ENCODE results near the gene HLA-DQA1.
"Not testable (repeated sequence)": the region's sequence is repeated elsewhere in the genome, so short reads cannot be mapped to it uniquely, and the experiment has no call there.

Gene HLA-DQA1

DNA sequence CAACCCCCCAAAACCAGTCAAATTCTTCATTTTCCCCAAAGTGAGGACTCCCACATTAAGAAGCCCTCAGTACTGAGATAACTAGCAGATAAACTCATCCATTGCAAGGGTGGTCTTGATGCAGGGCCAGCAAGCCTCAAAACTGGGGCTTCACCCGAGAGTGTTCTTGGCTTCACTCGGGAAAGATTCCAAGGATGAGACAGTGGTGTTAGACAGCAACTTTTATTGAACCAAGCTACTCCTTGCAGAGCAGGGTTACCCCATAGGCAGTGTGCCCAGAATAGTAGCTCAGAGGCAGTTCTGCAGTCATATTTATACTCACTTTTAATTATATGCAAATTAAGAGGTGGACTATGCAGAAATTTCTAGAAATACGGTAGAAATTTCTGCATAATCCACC is 15.8 kb upstream of the HLA-DQA1 start:
- in situ Hi-C loops (cut with HindIII; ENCODE audit: low sequenced_read_pairs), result no loop called here

DNA sequence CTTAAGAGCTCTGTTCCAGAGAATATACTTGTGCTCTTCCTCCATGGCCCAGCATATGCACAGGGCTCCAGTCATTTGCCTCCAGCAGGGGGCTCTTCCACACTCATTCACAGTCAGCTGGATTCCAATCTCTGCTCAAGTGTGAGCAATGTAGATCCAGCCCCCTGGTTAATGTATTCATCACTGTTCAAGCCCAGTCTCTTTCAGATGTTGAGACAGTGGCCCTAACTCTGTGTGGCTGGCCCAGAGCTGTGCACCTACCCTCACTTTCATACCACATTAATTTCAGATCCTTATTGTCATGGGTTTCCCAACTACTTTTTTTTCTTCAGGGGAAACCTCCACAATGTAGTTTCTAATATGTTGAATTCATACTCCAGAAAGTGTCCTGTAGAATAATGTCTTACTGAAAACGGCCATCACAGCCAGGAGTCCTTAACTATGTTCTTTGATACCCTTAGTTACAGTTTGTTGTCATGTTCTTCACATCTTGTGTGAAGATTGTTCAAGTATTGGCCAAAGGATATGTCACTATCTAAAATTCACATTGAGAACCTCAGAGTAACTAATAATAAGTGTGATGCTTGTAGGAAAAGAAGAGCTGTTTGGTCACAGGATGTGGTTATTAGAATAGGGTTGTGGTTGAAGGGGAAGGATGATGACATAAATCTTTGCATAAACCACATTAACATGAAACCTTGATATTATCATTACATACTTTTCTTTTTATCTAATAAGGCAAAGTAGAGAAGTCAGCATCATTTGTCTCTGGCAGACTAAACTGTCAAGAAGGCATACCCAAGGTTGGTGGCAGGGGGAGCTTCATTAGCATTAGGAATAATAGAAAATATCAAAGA is 14.4 kb upstream of the HLA-DQA1 start:
- in situ Hi-C loops (cut with HindIII; ENCODE audit: low sequenced_read_pairs), result no loop called here

DNA sequence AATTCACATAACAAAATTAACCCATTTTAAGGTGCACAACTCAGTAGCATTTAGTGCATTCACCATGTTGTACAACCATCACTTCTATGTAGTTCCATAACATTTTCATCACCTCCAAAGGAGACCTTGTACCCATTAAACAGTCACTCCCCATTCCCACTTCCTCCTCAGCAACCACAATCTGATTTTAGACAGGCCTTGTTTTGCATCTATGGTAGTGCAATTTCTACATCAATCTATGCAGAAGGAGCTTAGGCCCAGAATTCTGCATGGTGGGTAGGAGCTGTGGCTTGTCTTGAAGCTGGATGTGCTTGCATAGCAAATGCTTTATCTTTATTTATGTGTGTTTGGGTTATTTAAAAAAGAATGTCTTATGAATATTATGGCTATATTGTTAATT is 13.5 kb upstream of the HLA-DQA1 start:
- in situ Hi-C loops (cut with HindIII; ENCODE audit: low sequenced_read_pairs), result no loop called here

DNA sequence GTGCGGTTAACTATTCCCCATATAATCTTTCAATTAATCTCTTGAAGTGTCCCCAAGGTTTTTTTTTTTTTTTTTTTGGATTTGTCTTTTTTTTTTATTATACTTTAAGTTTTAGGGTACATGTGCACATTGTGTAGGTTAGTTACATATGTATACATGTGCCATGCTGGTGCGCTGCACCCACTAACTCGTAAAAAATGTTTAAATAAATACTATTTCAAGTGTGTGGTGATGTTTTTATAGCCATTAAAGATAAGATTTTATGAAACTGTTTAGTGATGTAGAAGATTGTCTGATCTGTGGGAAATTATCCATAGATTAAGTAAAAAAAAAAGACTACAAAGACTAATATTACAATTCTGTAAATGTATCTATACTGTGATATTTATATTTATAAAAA is 12.6 kb upstream of the HLA-DQA1 start:
- in situ Hi-C loops (cut with HindIII; ENCODE audit: low sequenced_read_pairs), result no loop called here

DNA sequence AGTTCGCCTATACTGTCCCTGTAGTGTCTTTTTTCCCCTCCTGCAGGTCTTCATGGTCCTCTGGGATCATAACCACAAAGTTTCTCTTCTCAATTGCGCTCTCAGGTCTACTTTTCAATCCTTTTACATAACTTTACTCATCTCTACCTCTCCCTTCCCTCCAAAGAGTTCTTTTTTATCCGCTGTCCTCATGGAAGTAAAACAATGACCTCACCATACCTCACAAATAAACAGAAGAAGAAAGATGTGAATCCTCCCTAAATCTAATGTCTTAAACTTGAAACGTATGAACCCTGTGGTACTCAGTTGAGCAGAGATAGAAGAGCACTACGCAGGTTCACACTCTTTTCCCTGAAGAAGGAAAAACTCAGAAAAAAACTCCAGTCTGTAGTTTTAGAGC is 12.1 kb upstream of the HLA-DQA1 start:
- in situ Hi-C loops (cut with HindIII; ENCODE audit: low sequenced_read_pairs), result no loop called here

DNA sequence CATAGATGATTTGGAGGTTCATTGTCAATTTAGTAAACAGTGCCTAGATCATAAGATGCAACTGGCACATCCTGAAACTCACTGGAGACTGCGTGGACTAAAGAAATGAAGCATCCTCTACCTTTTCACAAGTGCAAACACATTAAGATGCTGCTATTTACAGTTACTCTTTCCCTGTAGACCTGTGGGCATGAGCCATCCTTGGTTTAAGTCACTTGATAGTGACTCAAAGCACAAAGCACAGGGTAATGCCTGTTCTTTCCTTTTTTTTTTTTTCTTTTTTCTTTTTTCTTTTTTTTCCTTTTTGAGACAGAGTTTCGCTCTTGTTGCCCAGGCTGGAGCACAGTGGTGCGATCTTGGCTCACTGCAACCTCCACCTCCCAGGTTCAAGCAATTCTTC is 10.0 kb upstream of the HLA-DQA1 start:
- in situ Hi-C loops (cut with HindIII; ENCODE audit: low sequenced_read_pairs), result no loop called here

DNA sequence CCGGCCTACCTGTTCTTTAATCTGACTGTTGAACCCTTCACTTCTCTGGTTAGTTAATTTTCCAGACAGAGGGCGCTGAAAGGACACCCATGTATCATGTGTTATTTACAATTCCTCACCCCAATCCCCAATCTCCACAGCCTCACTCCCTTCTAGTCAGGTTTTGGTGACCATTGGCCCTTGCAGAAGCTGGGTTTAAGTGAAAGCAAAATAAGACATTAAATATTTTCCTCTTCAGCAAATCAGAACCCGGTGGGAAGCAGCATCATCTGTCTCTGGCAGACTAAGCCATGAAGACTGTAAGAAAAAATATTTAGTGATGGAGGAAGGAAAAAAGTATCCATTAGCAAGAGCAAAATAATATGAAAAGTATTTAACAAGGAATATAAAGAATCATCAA is 9.4 kb upstream of the HLA-DQA1 start:
- in situ Hi-C loops (cut with HindIII; ENCODE audit: low sequenced_read_pairs), result no loop called here

DNA sequence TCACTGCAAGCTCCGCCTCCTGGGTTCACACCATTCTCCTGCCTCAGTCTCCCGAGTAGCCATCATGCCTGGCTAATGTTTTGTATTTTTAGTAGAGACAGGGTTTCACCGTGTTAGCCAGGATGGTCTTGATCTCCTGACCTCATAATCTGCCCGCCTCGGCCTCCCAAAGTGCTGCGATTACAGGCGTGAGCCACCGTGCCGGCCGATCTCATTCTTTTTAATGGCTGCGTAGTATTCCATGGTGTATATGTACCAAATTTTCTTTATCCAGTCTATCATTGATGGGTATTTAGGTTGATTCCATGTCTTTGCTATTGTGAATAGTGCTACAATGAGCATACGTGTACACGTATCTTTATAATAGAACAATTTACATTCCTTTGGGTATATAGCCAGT is 7.4 kb upstream of the HLA-DQA1 start:
- in situ Hi-C loops (cut with HindIII; ENCODE audit: low sequenced_read_pairs), result not testable (repeated sequence)

DNA sequence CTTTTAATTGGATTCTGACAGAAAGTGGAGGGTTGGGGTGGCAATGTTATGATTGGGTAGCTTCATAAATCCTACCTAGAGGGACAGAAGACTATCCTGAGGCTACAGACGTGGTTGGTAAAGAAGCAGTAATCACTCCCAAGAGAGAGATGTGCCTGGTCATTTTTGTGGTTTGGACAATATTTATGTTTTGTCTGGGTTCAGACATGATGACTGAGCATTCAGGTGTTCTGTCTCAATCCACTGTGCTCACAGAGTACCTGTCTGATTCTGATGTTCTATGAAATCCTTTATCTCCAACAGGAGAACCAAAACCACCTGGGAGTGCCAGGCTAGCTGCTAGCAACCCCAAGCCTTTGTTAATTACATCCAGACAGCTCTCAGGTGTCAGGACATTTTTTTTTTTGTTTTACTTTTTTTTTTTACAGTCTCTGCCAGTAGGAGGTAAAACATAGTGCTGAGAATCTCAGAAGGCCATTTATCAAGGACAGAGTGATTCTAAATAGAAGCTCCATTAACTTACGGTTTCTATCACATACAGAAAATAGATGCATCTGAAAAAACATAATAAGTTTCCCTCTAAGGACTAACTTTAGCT is 1.6 kb upstream of the HLA-DQA1 start:
- in situ Hi-C loops (cut with HindIII; ENCODE audit: low sequenced_read_pairs), result no loop called here

DNA sequence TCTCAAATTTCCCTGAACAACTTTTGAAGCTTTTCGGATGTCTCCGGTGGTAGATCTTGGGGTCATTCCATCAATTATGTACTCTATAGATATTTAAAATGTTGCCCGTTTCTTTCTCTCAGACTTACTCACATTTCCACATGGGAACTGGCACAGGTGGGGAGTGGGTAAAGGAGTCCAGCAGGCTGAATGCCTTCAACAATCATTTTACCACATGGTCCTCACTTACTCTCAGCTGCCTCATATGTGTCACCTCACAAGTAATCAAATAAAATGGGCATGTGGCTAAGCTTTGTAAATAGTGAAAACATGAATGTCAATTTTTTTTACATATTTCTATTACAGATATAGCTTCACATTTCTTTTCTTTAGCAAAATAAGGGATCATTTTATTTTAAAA is 677 bp downstream of the HLA-DQA1 start:
- in situ Hi-C loops (cut with HindIII; ENCODE audit: low sequenced_read_pairs), result no loop called here

DNA sequence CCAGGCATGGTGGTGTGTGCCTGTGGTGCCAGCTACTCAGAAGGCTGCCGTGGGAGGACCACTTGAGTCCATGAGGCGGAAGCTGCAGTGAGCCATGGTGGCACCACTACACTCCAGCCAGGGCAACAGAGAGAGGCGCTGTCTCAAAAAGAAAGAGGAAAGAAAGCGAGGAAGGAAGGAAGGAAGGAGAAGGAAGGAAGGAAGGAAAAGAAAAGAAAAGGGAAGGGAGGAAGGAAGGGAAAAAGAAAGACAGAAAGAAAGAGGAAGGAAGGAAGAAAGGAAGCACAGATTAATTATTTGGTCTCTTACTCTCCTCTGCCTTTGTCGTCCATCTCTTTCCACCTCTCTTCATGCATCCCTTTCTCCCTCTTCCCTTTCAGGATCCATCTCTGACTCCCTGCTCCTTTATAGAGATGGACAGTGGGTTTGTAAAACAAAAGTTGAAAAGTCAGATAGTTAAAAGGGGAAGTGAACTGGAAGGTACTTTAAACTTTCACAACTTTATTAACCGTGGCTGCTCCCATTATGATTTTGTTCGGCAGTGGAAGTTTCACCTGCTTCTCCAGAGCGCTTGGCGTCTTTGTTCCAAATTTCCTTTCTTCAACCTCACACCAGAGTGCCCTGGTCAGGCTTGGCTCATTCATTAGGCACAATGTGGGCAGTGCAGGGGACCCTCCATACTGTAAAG is 1.5 kb downstream of the HLA-DQA1 start:
- in situ Hi-C loops (cut with HindIII; ENCODE audit: low sequenced_read_pairs), result no loop called here

DNA sequence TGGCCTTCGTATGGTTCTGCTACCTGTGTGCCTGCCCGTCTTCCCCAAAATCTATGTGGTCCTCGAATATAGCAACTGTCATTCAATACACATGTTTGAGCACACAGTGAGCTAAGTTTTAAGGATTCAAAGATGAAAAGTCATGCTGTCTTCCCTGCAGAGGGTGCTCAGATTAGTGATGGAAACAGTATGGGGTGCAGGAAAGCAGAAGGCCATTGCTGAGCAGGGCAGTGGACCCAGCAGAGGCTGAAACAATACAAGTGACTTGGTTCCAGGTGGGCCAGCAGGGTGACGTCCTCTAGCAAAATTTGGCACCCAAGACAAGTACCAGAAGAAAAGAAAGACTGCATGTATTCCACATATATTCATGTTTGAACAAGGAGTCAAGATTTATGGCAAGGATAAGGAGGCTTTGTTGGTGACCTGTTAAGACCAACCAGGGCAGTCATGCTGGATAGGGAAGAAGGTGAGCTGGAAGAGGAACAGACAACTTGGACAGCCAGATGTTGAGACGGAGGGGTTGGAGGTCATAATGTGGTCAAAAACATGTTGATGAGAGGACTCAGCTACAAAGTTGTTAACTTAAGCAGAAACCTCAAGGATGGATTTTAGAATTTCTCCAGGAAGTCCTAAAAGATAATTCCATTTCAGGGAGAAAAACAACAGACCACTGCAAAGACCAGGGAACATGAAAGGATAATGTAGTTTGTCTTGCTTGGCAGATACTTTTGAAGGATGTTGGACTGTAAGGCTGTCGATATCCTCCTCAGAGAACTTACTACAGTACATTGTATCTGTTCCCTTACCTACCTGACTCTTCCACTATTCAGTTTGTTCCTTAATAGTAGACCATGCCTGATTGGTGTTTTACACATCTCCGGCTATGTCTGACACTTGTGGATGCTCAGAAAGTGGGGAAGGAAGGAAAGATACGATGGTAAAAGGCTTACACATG is 2.5 kb downstream of the HLA-DQA1 start:
- in situ Hi-C loops (cut with HindIII; ENCODE audit: low sequenced_read_pairs), result no loop called here

DNA sequence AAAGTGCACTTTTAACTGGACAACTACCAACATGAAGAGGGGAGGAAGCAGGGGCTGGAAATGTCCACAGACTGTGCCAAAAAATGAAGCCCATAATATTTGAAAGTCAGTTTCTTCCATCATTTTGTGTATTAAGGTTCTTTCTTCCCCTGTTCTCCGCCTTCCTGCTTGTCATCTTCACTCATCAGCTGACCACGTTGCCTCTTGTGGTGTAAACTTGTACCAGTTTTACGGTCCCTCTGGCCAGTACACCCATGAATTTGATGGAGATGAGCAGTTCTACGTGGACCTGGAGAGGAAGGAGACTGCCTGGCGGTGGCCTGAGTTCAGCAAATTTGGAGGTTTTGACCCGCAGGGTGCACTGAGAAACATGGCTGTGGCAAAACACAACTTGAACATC is 3.9 kb downstream of the HLA-DQA1 start:
- in situ Hi-C loops (cut with HindIII; ENCODE audit: low sequenced_read_pairs), result no loop called here

DNA sequence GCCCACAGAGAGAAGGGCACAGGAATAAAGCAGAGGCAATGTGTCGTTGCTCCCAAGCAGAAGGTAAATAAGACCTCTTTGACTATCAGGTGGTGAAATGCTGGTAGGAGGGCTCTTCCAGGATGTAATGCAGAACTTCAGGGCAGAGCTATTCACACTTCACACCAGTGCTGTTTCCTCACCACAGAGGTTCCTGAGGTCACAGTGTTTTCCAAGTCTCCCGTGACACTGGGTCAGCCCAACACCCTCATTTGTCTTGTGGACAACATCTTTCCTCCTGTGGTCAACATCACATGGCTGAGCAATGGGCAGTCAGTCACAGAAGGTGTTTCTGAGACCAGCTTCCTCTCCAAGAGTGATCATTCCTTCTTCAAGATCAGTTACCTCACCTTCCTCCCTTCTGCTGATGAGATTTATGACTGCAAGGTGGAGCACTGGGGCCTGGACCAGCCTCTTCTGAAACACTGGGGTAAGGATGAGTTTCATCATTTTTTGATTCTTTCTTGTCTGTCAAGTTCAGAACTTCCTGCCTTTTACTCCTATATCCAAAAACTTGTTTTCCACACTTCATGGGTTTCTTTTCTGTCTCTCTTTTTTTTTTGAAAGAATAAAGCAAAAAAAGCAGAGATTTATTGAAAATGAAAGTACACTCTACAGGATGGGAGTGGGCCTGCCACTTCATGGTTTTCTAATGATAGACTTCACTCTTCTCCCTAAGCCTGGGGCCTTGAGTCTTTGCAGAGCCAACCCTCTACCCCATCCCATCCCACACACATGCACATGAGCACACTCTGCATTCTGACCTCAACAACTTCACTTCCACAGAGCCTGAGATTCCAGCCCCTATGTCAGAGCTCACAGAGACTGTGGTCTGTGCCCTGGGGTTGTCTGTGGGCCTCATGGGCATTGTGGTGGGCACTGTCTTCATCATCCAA is 4.8 kb downstream of the HLA-DQA1 start:
- in situ Hi-C loops (cut with HindIII; ENCODE audit: low sequenced_read_pairs), result not testable (repeated sequence)

DNA sequence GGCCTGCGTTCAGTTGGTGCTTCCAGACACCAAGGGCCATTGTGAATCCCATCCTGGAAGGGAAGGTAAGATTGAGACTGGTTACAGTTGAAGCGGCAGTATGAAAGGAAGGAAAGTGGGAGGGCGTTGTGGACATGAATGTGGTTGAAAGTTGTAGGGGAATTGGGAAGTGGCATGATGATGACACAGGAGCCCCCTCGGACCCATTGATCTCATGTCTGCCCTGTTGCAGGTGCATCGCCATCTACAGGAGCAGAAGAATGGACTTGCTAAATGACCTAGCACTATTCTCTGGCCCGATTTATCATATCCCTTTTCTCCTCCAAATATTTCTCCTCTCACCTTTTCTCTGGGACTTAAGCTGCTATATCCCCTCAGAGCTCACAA is 5.5 kb downstream of the HLA-DQA1 start:
- in situ Hi-C loops (cut with HindIII; ENCODE audit: low sequenced_read_pairs), result no loop called here

DNA sequence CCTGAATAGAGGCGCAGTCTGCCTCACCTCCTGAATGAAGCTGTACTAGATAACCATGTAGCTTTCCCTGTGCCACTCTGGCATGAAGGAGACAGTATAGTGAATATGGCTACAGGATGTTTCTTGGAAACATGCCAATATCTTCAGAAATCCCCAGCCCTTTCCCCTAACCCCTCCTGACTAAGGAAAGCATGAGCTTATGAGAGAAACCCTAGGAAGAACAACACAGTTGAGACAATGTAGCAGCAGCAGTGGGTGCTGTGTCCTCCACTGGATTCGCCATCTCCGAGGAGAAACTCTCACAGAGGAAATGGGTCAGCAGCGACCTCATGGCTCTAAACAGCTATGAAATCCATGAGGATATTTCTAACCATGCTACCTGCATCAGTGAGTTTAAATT is 6.7 kb downstream of the HLA-DQA1 start:
- in situ Hi-C loops (cut with HindIII; ENCODE audit: low sequenced_read_pairs), result no loop called here

DNA sequence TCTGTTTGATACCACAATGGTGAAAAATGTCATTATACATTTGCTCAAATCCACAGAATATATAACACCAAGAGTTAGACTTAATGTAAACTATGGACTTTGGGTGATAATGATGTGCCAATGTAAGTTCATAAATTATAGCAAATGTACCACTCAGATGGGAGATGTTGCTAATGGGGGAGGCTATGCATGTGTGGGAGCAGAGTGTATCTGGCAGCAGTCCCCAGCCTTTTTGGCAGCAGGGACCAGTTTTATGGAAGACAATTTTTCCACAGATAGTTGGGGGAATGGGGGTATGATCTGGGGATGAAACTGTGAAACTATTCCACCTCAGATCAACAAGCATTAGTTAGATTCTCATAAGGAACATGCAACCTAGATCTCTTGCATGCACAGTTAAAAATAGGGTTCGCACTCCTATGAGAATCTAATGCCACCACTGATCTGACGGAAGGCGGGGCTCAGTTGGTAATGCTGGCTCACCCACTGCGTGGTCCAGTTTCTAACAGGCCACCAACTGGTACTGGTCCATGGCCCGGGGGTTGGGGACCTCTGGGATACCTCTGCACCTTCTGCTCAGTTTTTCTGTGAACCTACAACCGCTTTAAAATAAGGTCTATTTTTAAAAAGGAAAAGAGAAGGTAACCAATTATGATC is 8.0 kb downstream of the HLA-DQA1 start:
- in situ Hi-C loops (cut with HindIII; ENCODE audit: low sequenced_read_pairs), result no loop called here

DNA sequence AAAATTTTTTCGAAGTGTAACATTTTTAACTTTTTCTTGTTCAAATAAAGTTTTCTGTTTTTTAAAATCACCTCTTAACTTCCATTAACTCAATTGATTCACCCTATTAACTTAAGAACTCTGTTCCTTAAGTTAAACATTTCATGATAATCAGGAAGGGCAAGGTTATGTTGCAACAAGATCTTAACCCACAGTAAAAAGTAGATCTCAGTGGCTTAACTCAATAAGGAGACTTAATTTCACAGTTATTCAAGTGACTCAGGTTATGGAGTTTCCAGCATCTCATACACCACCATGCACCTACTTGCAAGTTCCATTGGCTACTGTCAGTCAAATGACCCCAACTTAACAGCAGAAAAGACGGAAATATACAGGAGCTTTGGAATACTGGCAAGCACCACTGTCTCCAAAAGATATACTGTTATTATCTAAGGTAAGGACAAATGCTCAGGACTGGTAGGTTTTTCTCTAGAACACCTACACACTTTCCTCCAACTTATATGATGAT is 18.1 kb downstream of the HLA-DQA1 start:
- in situ Hi-C loops (cut with HindIII; ENCODE audit: low sequenced_read_pairs), result no loop called here

DNA sequence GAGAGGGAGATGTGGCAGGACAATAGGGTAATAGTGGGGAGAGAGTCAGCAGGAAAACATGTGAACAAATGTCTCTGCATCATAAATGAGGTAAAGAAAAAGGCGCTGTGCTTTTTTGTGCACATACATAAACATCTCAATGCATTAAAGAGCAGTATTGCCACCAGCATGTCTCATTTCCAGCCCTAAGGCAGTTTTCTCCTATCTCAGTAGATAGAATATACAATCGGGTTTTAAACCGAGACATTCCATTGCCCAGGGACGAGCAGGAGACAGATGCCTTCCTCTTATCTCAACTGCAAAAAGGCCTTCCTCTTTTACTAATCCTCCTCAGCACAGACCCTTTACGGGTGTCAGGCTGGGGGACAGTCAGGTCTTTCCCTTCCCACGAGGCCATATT is 20.1 kb downstream of the HLA-DQA1 start:
- in situ Hi-C loops (cut with HindIII; ENCODE audit: low sequenced_read_pairs), result not testable (repeated sequence)
